ENCODE results near the gene GSK3A.
A peak's percentile ranks its signal among the peaks of the same experiment; 100 is the strongest.

Gene GSK3A

GRCh38 chr19:42250666-42251531 is 8.5 kb upstream of the GSK3A start:
- Histone ChIP-seq H2AFZ (ENCODE audit: low read length) (no peak overlapping the region), H3K36me3 (replicated peaks; ENCODE audit: insufficient read depth, low read length) (no peaks in the 10 kb centered on the region), H3K4me3 (ENCODE audit: low read length) (no peak overlapping the region), H3F3A (ENCODE audit: insufficient read depth, low read length) (peaks cover 6% of the 10 kb centered on the region), H3K9ac (ENCODE audit: low read length) (no peak overlapping the region), H3K9me2 (replicated peaks; ENCODE audit: insufficient read depth, low read length) (no peaks in the 10 kb centered on the region), H3K27ac (ENCODE audit: low read length) (no peak overlapping the region), H3K9me3 (replicated peaks; ENCODE audit: insufficient read depth, low read length) (no peaks in the 10 kb centered on the region), H3K4me1 (ENCODE audit: low read length) (0 out of 2 replicates have a peak, but pooled peaks cover 8% of the 10 kb centered on the region), H3K79me2 (ENCODE audit: low read length) (peaks cover 29% of the 10 kb centered on the region), H3K4me2 (ENCODE audit: low read depth, low read length) (no peak overlapping the region), H4K20me1 (ENCODE audit: insufficient read depth, low read length) (no peaks in the 10 kb centered on the region), H3K27me3 (replicated peaks; ENCODE audit: insufficient read depth, low read length) (peaks cover 2% of the 10 kb centered on the region; the same call in 1 of the 2 replicates)
- peak; percentile 4 for DNase-seq
- no peak for TF ChIP-seq EZH2 (optimal IDR thresholded peaks at IDR 0.05; ENCODE audit: low read depth, low read length)
- TF ChIP-seq EZH2phosphoT487 (IDR thresholded peaks at IDR 0.05; ENCODE audit: low read length): no peak
- no peak for TF ChIP-seq CTCF (IDR thresholded peaks at IDR 0.05; ENCODE audit: low read length)

- H3K27ac ChIP-seq (ENCODE audit: low read length): no peak overlapping the region
Observed at GRCh38 chr19:42250183-42250665, 7.8 kb upstream of the GSK3A start.

GRCh38 chr19:42249769-42250168 is 7.4 kb upstream of the GSK3A start:
- no peak overlapping the region for H3K27ac ChIP-seq (ENCODE audit: low read length)
- H3K9me2 ChIP-seq (replicated peaks; ENCODE audit: insufficient read depth, low read length): no peaks in the 10 kb centered on the region
- H3K79me2 ChIP-seq (ENCODE audit: low read length): peaks cover 29% of the 10 kb centered on the region
- no peak overlapping the region for H3K9ac ChIP-seq (ENCODE audit: low read length)
- H2AFZ ChIP-seq (ENCODE audit: low read length): no peak overlapping the region
- H3K4me2 ChIP-seq (ENCODE audit: low read depth, low read length): no peak overlapping the region
- H3K36me3 ChIP-seq (replicated peaks; ENCODE audit: insufficient read depth, low read length): no peaks in the 10 kb centered on the region
- H3K4me1 ChIP-seq (ENCODE audit: low read length): peaks cover 12% of the 10 kb centered on the region
- TF ChIP-seq EZH2 (optimal IDR thresholded peaks at IDR 0.05; ENCODE audit: low read depth, low read length) (no peak), CTCF (IDR thresholded peaks at IDR 0.05; ENCODE audit: low read length) (no peak), EZH2phosphoT487 (IDR thresholded peaks at IDR 0.05; ENCODE audit: low read length) (no peak)
- no peaks in the 10 kb centered on the region for H3K9me3 ChIP-seq (replicated peaks; ENCODE audit: insufficient read depth, low read length)
- no peaks in the 10 kb centered on the region for H4K20me1 ChIP-seq (ENCODE audit: insufficient read depth, low read length)
- H3K27me3 ChIP-seq (replicated peaks; ENCODE audit: insufficient read depth, low read length): no peaks in the 10 kb centered on the region
- peaks cover 10% of the 10 kb centered on the region for H3F3A ChIP-seq (ENCODE audit: insufficient read depth, low read length)
- no peak overlapping the region for H3K4me3 ChIP-seq (ENCODE audit: low read length)
- DNase-seq: no peak

More at GRCh38 chr19:42250183-42250665, 7.8 kb upstream of the GSK3A start:
- Histone ChIP-seq H3K4me2 (ENCODE audit: low read depth, low read length) (no peak overlapping the region), H3K4me1 (ENCODE audit: low read length) (peaks cover 8% of the 10 kb centered on the region; the same call in 1 of the 2 replicates), H4K20me1 (ENCODE audit: insufficient read depth, low read length) (no peaks in the 10 kb centered on the region), H3K9ac (ENCODE audit: low read length) (no peak overlapping the region), H3K79me2 (ENCODE audit: low read length) (peaks cover 29% of the 10 kb centered on the region), H3K4me3 (ENCODE audit: low read length) (no peak overlapping the region), H3K9me3 (replicated peaks; ENCODE audit: insufficient read depth, low read length) (no peaks in the 10 kb centered on the region), H2AFZ (ENCODE audit: low read length) (no peak overlapping the region), H3K36me3 (replicated peaks; ENCODE audit: insufficient read depth, low read length) (no peaks in the 10 kb centered on the region), H3K9me2 (replicated peaks; ENCODE audit: insufficient read depth, low read length) (no peaks in the 10 kb centered on the region), H3K27me3 (replicated peaks; ENCODE audit: insufficient read depth, low read length) (no peaks in the 10 kb centered on the region), H3F3A (ENCODE audit: insufficient read depth, low read length) (peaks cover 6% of the 10 kb centered on the region)
- TF ChIP-seq EZH2phosphoT487 (IDR thresholded peaks at IDR 0.05; ENCODE audit: low read length): no peak
- TF ChIP-seq CTCF (IDR thresholded peaks at IDR 0.05; ENCODE audit: low read length): no peak
- TF ChIP-seq EZH2 (optimal IDR thresholded peaks at IDR 0.05; ENCODE audit: low read depth, low read length): no peak
- no peak for DNase-seq

Data from MM.1S (cell line).